Body of pancreas (tissue), 4 donors: ENCODE data around the gene AUNIP. TPM values are rescaled to one million over a fixed set of nuclear protein-coding genes. Genes with fewer than 3 reads are reported as not detected.

ENCODE experiments used
- ATAC-seq: fragments of 150-250 bp; one replicate; pipeline ENCODE4 v1.9.1; 2016
- DNase-seq, 4 donors: peaks; one replicate each; pipeline ENCODE4 v3.0.0-alpha.2; 2019
- H3K27ac ChIP-seq, 4 donors: fragments of 200-600 bp; sonication (generic); 1 replicate in 3 of 4; 2 replicates in 1 of 4; pipeline versions ENCODE4 v1.5.1 to v1.6.1; 2016 to 2019; ENCODE audit warnings: mild to moderate bottlenecking in 1 of 4, mixed read lengths in 1 of 4, moderate library complexity in 1 of 4
- H3K27me3 ChIP-seq, 2 donors: fragments of 200-600 bp; sonication (generic); one replicate each; pipeline ENCODE4 v1.6.0; 2016; ENCODE audit warnings: mild to moderate bottlenecking in 1 of 2
- H3K36me3 ChIP-seq, 2 donors: fragments of 200-600 bp; sonication (generic); replicated peaks in 1 of 2; 2 replicates each; pipeline ENCODE4 v1.5.1; 2016; ENCODE audit warnings: low read depth in 2 of 2; ENCODE audit not compliant: insufficient read depth in 1 of 2
- H3K4me1 ChIP-seq: fragments of 200-600 bp; sonication (generic); one replicate; pipeline ENCODE4 v1.6.0; 2016
- H3K4me3 ChIP-seq, 2 donors: fragments of 200-600 bp; sonication (generic); 1 replicate in 1 of 2; 2 replicates in 1 of 2; pipeline ENCODE4 v1.5.1; 2016 to 2019
- H3K9me3 ChIP-seq, 3 donors: fragments of 200-600 bp; sonication (generic); 1 replicate in 2 of 3; 2 replicates in 1 of 3; pipeline ENCODE4 v1.5.1; 2016
- POLR2A ChIP-seq, 3 donors: fragments of 450-650 bp; IDR thresholded peaks; one replicate each; pipeline ENCODE4 v1.6.1; 2016; ENCODE audit warnings: antibody characterized with exemption in 3 of 3, mild to moderate bottlenecking in 2 of 3
- WGBS, 2 donors: methylation state at CpG; one replicate each; pipeline ENCODE4 v1.1.5; 2017; 5-methylcytosine and 5-hydroxymethylcytosine counted together
- intact Hi-C: fragments of 100-400 bp; cut with DNase I; formaldehyde crosslinking; loops from one replicate; pipeline ENCODE4 v1.15.1; 2023
- total RNA-seq, 2 donors: library from RNA; depleted of rRNA; stranded (reverse); fragments of >200 nt; gene quantifications; one replicate each; pipeline ENCODE4 v1.1.0, GENCODE V29; 2016
- TF ChIP-seq, protein P1 (sequence below), 7 experiments: fragments of 450-650 bp in 4 of 7; fragments of 200-600 bp in 3 of 7; sonication (generic) in 3 of 7; IDR thresholded peaks; one replicate each; pipeline ENCODE4 v1.5.1; 2016 to 2019; ENCODE audit warnings: antibody characterized with exemption in 7 of 7

AUNIP gene
- total RNA-seq, 2 donors from 2014 or later = not detected

- peak overlapping the region in 1 of 4 donors; percentile 5 for H3K27ac ChIP-seq
- TF ChIP-seq POLR2A (IDR thresholded peaks at IDR 0.05) = no peak
- TF ChIP-seq, protein P1, sequence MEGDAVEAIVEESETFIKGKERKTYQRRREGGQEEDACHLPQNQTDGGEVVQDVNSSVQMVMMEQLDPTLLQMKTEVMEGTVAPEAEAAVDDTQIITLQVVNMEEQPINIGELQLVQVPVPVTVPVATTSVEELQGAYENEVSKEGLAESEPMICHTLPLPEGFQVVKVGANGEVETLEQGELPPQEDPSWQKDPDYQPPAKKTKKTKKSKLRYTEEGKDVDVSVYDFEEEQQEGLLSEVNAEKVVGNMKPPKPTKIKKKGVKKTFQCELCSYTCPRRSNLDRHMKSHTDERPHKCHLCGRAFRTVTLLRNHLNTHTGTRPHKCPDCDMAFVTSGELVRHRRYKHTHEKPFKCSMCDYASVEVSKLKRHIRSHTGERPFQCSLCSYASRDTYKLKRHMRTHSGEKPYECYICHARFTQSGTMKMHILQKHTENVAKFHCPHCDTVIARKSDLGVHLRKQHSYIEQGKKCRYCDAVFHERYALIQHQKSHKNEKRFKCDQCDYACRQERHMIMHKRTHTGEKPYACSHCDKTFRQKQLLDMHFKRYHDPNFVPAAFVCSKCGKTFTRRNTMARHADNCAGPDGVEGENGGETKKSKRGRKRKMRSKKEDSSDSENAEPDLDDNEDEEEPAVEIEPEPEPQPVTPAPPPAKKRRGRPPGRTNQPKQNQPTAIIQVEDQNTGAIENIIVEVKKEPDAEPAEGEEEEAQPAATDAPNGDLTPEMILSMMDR (IDR thresholded peaks at IDR 0.05) = peak; percentile 84 to 97 (median 88)
- DNase-seq = peak; percentile 71 to 83 (median 78)
- WGBS, 2 donors = 35 to 70% methylated on average over 7 to 21 of the region's 21 CpGs
- H3K9me3 ChIP-seq = no peaks in the 10 kb centered on the region
- H3K4me1 ChIP-seq = peaks cover 35% of the 10 kb centered on the region
- intact Hi-C loops = no loop called here
- peaks cover 0 to 8% of the 10 kb centered on the region in 2 donors for H3K36me3 ChIP-seq
- H3K27me3 ChIP-seq = no peaks in the 10 kb centered on the region
- no peak overlapping the region for H3K4me3 ChIP-seq
- ATAC-seq = peak; percentile 47
Measured at GRCh38 chr1:25810341-25811299, 48.6 kb downstream of the AUNIP start.

DNA sequence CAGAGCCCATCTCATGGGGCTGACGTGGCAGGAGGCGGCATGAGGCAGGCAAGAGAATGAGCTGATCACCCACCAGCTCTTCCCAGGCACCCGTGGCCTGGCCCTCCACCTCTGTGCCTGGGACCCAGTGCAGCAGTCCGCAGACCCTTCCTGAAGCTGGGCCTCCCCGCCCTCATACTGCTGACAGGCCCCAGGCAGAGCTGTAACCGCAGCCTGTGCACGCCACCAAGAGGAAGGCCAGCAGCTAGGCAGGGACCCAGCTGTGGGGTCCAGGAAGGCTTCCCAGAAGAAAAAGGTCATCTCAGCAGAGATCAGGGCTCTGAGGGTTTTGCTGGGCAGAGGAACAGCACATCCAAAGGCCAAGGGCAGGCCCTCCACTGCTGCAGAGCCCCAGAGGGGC, 49.3 kb downstream of the AUNIP start:
- WGBS, 2 donors = 89 to 94% methylated on average over 3 to 7 of the region's 7 CpGs
- H3K4me1 ChIP-seq = peaks cover 42% of the 10 kb centered on the region
- H3K9me3 ChIP-seq = no peaks in the 10 kb centered on the region
- intact Hi-C loops = loop anchor here (5.0 kb wide), 2 partner anchors 198 to 308 kb away; no protein-coding TSS in a partner anchor
- TF ChIP-seq, protein P1 (IDR thresholded peaks at IDR 0.05) = no peak
- TF ChIP-seq POLR2A (IDR thresholded peaks at IDR 0.05) = no peak
- H3K27me3 ChIP-seq = no peaks in the 10 kb centered on the region
- DNase-seq (no peak), ATAC-seq (no peak)
- H3K36me3 ChIP-seq = peaks cover 0 to 5% of the 10 kb centered on the region in 2 donors
- no peak overlapping the region for H3K4me3 ChIP-seq
- H3K27ac ChIP-seq = peak overlapping the region in 1 of 4 donors; percentile 5

DNA sequence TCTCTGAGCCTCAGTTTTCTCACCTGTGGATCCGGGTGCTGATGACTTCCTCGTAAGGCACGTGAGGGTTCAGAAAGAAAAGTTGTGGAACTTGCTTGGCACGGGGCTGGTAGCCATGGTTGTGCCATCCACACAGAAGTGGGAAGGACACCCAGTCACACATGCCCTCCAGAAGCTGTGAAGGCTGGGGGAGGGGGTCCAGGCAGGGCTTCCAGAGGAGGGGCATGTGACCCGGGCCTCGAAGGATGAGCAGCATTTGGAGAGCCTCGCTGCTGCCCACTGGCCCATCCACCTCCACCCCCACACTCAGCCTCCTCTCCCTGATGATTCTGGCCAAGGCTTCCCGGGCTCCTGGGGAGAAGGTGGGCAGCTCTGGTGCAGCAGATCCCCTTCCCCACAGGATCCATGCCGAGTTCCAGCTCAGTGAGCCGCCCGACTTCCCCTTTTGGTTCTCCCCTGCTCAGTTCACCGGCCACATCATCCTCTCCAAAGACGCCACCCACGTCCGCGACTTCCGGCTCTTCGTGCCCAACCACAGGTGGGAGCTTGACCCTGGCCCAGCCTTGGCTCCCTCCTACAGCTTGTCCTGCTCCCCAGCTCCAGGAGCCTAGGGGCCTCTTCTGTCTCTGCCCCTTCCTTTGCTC, 49.9 kb downstream of the AUNIP start:
- Histone ChIP-seq H3K27me3 (no peaks in the 10 kb centered on the region), H3K4me3 (no peak overlapping the region), H3K4me1 (peaks cover 44% of the 10 kb centered on the region), H3K9me3 (no peaks in the 10 kb centered on the region), H3K36me3 (peaks cover 0 to 5% of the 10 kb centered on the region in 2 donors), H3K27ac (no peak overlapping the region)
- ATAC-seq = no peak
- DNase-seq = no peak
- 70 to 86% methylated on average over 14 to 16 of the region's 18 CpGs for WGBS, 2 donors
- TF ChIP-seq, protein P1 (IDR thresholded peaks at IDR 0.05) = no peak
- TF ChIP-seq POLR2A (IDR thresholded peaks at IDR 0.05) = no peak
- intact Hi-C loops = loop anchor here (5.0 kb wide), 2 partner anchors 197 to 307 kb away; no protein-coding TSS in a partner anchor

GRCh38 chr1:25808481-25809244, 50.6 kb downstream of the AUNIP start:
- WGBS, 2 donors = 89 to 93% methylated on average over 25 to 29 of the region's 34 CpGs
- Histone ChIP-seq H3K27me3 (no peaks in the 10 kb centered on the region), H3K4me3 (no peak overlapping the region), H3K27ac (no peak overlapping the region), H3K9me3 (no peaks in the 10 kb centered on the region), H3K36me3 (peaks cover 0 to 2% of the 10 kb centered on the region in 2 donors), H3K4me1 (peaks cover 51% of the 10 kb centered on the region)
- ATAC-seq (no peak), DNase-seq (no peak)
- TF ChIP-seq, protein P1 (IDR thresholded peaks at IDR 0.05) = no peak
- no peak for TF ChIP-seq POLR2A (IDR thresholded peaks at IDR 0.05)
- intact Hi-C loops = loop anchor here (5.0 kb wide), 2 partner anchors 196 to 306 kb away; no protein-coding TSS in a partner anchor
